Endothelial cell of umbilical vein (primary cell): ENCODE data around the gene RPS6KA5.

Experiments
- EZH2 ChIP-seq: IDR thresholded peaks from 2 replicates; pipeline ENCODE4 v1.6.1; 2012; ENCODE audit warnings: borderline replicate concordance, low read depth, mild to moderate bottlenecking, moderate library complexity, low read length, inconsistent platforms; ENCODE audit not compliant: severe bottlenecking
- POLR2A ChIP-seq: IDR thresholded peaks from 2 replicates; pipeline ENCODE4 v1.6.1; 2012; ENCODE audit warnings: low read depth, mild to moderate bottlenecking, control low read depth, low read length
- POLR2AphosphoS5 ChIP-seq: IDR thresholded peaks from 2 replicates; pipeline ENCODE4 v1.6.1; 2012; ENCODE audit warnings: low read depth, mild to moderate bottlenecking, control low read depth, low read length, moderate library complexity; ENCODE audit not compliant: insufficient read depth
- TF ChIP-seq, protein P1 (sequence below), 2 donors: IDR thresholded peaks; 1 replicate in 1 of 2; 2 replicates in 1 of 2; pipeline ENCODE4 v1.5.1; 2011; ENCODE audit warnings: low read length in 2 of 2, mild to moderate bottlenecking in 2 of 2, moderate library complexity in 2 of 2, control low read depth in 1 of 2, inconsistent platforms in 1 of 2, low read depth in 1 of 2; ENCODE audit not compliant: insufficient read depth in 1 of 2; ENCODE audit errors: extremely low read depth in 1 of 2

DNA sequence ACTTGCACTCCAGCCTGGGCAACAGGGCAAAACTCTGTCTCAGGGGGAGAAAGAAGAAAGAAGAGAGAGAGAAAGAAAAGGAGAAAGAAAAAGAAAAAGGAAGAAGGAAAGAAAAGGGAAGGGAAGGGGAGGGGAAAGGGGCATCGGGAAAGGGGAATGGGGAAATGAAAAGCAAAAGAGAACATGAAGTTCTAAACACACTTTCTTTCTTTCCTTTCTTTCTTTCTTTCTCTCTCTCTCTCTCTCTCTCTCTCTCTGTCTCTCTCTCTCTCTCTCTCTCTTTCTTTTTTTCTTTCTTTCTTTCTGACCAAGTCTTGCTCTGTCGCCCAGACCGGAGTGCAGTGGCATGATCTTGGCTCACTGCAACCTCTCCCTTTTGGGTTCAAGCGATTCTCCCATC is 76.9 kb downstream of the RPS6KA5 start:
- TF ChIP-seq, protein P1, sequence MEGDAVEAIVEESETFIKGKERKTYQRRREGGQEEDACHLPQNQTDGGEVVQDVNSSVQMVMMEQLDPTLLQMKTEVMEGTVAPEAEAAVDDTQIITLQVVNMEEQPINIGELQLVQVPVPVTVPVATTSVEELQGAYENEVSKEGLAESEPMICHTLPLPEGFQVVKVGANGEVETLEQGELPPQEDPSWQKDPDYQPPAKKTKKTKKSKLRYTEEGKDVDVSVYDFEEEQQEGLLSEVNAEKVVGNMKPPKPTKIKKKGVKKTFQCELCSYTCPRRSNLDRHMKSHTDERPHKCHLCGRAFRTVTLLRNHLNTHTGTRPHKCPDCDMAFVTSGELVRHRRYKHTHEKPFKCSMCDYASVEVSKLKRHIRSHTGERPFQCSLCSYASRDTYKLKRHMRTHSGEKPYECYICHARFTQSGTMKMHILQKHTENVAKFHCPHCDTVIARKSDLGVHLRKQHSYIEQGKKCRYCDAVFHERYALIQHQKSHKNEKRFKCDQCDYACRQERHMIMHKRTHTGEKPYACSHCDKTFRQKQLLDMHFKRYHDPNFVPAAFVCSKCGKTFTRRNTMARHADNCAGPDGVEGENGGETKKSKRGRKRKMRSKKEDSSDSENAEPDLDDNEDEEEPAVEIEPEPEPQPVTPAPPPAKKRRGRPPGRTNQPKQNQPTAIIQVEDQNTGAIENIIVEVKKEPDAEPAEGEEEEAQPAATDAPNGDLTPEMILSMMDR (IDR thresholded peaks at IDR 0.05; ENCODE audit: extremely low read depth in 1 of 2, insufficient read depth in 1 of 2, low read depth in 1 of 2, low read length in 2 of 2) = no peak
- TF ChIP-seq POLR2AphosphoS5 = no peak
- no peak for TF ChIP-seq EZH2
- TF ChIP-seq POLR2A = no peak
